ACC112 (cell line): ENCODE measurements around the gene MEF2C.
"Not testable (repeated sequence)": the region's sequence is repeated elsewhere in the genome, so short reads cannot be mapped to it uniquely, and the experiment has no call there.

Source experiments
- H2AFZ ChIP-seq: fragments of 200-600 bp; sonication (generic); one replicate; pipeline ENCODE4 v1.6.0; 2017; ENCODE audit warnings: antibody characterized with exemption, low read length; ENCODE audit not compliant: unreplicated experiment
- H3K27ac ChIP-seq: fragments of 200-600 bp; sonication (generic); 2 replicates; pipeline ENCODE4 v1.5.1; 2014; ENCODE audit warnings: low read depth, mild to moderate bottlenecking, antibody characterized with exemption, low read length, moderate library complexity
- H3K27me3 ChIP-seq: fragments of 200-600 bp; sonication (generic); 2 replicates; pipeline ENCODE4 v1.6.1; 2014; ENCODE audit warnings: mild to moderate bottlenecking, antibody characterized with exemption, low read length, moderate library complexity, mixed read lengths; ENCODE audit not compliant: insufficient read depth
- H3K36me3 ChIP-seq: fragments of 200-600 bp; sonication (generic); 2 replicates; pipeline ENCODE4 v1.6.1; 2016; ENCODE audit warnings: mild to moderate bottlenecking, antibody characterized with exemption, low read length, moderate library complexity, mixed read lengths; ENCODE audit not compliant: insufficient read depth
- H3K4me1 ChIP-seq: fragments of 200-600 bp; sonication (generic); one replicate; pipeline ENCODE4 v1.6.1; 2016; ENCODE audit warnings: low read length, mixed read lengths; ENCODE audit not compliant: insufficient read depth, unreplicated experiment, control insufficient read depth
- H3K4me3 ChIP-seq: fragments of 200-600 bp; sonication (generic); 2 replicates; pipeline ENCODE4 v1.5.1; 2014; ENCODE audit warnings: mild to moderate bottlenecking, low read depth, low read length
- H3K79me2 ChIP-seq: fragments of 200-600 bp; sonication (generic); one replicate; pipeline ENCODE4 v1.6.0; 2016; ENCODE audit warnings: low read length; ENCODE audit not compliant: control insufficient read depth, unreplicated experiment, insufficient read depth

The MEF2C gene

GRCh38 chr5:88804444-88804843 lies 78.5 kb downstream of the MEF2C start:
- Histone ChIP-seq H3K27ac (no peak overlapping the region), H2AFZ (no peak overlapping the region), H3K27me3 (no peaks in the 10 kb centered on the region), H3K79me2 (no peaks in the 10 kb centered on the region), H3K4me1 (no peaks in the 10 kb centered on the region), H3K36me3 (no peaks in the 10 kb centered on the region), H3K4me3 (no peak overlapping the region)

- Histone ChIP-seq H3K36me3 (no peaks in the 10 kb centered on the region), H3K79me2 (no peaks in the 10 kb centered on the region)
Measured at GRCh38 chr5:88803309-88803708, 79.7 kb downstream of the MEF2C start.

DNA sequence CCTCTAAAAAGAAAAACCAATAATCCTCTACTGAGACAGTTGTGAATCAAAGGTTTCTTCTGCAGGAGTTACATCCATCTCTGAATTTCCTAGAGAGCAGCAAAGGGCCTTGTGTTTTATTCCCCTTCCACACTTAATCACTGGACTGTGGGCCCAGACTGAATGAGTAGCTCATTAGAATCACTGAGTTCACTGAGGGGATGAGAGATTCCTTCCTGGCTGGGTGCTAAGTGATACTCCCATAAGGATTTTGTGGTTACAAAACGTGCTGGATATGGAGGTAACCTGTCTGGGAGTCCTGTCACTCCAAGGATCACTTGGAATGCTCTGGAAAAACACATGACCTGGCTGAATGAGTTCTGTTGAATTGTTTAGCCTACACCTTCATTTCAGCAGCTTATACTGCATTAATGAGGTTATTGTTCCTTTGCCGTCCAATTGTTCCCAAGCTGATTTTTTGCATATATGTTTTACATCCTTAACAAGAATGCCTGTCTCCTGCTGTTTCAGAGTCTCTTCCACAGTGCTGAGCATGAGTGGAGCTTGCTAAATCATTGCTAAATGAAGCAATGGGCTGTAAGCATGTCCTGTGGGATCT lies 82.9 kb downstream of the MEF2C start:
- H3K27ac ChIP-seq: no peak overlapping the region
- H3K79me2 ChIP-seq: no peaks in the 10 kb centered on the region
- no peaks in the 10 kb centered on the region for H3K36me3 ChIP-seq
- no peaks in the 10 kb centered on the region for H3K4me1 ChIP-seq
- no peak overlapping the region for H3K4me3 ChIP-seq
- no peak overlapping the region for H2AFZ ChIP-seq
- H3K27me3 ChIP-seq: no peaks in the 10 kb centered on the region

More at GRCh38 chr5:88803309-88803708, 79.7 kb downstream of the MEF2C start:
- Histone ChIP-seq H3K27me3 (no peaks in the 10 kb centered on the region), H2AFZ (no peak overlapping the region), H3K4me1 (no peaks in the 10 kb centered on the region), H3K27ac (no peak overlapping the region), H3K4me3 (no peak overlapping the region)

GRCh38 chr5:88798933-88799332 lies 84.1 kb downstream of the MEF2C start:
- H3K4me3 ChIP-seq, H3K36me3 ChIP-seq, H3K79me2 ChIP-seq, H3K4me1 ChIP-seq, H3K27me3 ChIP-seq, H2AFZ ChIP-seq, H3K27ac ChIP-seq: not testable (repeated sequence)

- H3K4me1 ChIP-seq, H2AFZ ChIP-seq, H3K36me3 ChIP-seq, H3K27ac ChIP-seq, H3K27me3 ChIP-seq, H3K4me3 ChIP-seq, H3K79me2 ChIP-seq: not testable (repeated sequence)
Measured at GRCh38 chr5:88793797-88794196, 89.2 kb downstream of the MEF2C start.

DNA sequence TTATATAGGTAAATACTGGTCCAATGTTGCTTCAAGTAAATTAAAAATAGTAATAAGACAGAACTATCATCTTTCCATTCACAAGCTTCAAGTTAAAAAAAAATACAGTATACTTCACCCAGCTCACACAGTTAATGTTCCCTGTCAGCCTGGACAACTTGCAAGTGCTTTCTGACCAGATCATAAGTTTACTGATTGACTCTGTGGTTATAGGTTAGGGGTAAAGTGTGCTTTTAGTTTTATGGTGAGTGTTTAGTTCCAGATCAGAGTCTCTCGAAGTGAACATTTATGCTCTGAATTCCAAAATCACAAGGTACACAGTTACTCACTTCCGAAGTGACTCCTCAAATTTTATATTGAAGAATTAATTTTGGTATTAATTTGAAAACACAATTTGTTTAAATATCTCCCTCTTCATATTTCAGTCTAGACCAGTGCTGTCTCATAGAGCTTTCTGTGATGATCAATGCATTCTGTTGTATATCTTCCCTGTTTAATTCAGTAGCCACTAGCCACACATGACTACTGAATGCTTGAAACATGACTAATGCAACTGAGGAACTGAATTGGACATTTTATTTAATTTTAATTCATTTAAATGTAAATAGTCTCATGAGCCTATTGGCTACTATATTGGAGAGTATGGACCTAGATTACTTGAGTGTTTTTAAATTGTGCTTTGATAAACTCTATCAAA lies 90.7 kb downstream of the MEF2C start:
- Histone ChIP-seq H3K79me2 (no peaks in the 10 kb centered on the region), H3K4me1 (no peaks in the 10 kb centered on the region), H3K4me3 (no peak overlapping the region), H3K27me3 (no peaks in the 10 kb centered on the region), H2AFZ (no peak overlapping the region), H3K36me3 (no peaks in the 10 kb centered on the region), H3K27ac (no peak overlapping the region)

DNA sequence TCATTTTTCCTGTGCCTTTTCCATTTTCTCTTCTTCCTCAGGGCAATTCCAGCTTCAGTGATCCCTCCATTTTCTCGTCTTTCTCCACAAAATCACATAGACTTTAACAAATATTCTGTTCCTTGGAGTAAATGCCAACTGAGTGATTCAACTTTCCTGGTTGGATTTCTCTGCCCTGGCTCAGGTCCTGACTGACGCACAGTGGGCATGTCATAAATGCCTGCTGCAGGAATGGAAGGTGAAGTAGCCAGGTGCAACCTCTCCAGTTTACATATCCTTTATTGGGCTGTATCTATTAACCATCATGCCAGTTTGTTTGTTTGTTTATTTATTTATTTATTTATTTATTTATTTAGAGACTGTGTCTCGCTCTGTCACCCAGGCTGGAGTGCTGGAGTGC lies 95.1 kb downstream of the MEF2C start:
- no peak overlapping the region for H3K27ac ChIP-seq
- no peaks in the 10 kb centered on the region for H3K27me3 ChIP-seq
- peaks cover 17% of the 10 kb centered on the region for H3K4me1 ChIP-seq
- no peaks in the 10 kb centered on the region for H3K79me2 ChIP-seq
- H3K4me3 ChIP-seq: no peak overlapping the region
- no peaks in the 10 kb centered on the region for H3K36me3 ChIP-seq
- H2AFZ ChIP-seq: no peak overlapping the region

DNA sequence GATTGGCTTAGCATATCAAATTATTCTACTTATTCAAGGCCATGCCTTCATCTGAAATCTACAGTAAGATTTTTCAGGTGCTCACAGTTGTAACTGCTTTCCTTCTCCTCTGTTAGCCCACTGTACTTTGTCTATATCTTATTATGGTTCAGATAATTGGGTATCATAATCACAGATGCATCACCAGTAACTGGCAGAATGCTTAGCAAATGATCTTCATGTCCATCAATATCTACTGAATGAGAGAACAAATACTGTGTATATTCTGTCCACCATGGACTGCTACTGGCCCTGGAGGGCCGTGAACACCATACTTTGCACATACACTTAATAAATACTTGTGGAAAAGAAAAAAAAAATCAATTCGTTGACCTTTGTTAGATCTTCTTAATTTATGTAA lies 96.2 kb downstream of the MEF2C start:
- Histone ChIP-seq H3K4me1 (peaks cover 17% of the 10 kb centered on the region), H3K36me3 (no peaks in the 10 kb centered on the region), H3K27ac (peak overlapping the region; percentile 99), H3K4me3 (no peak overlapping the region), H2AFZ (no peak overlapping the region), H3K27me3 (no peaks in the 10 kb centered on the region), H3K79me2 (no peaks in the 10 kb centered on the region)

DNA sequence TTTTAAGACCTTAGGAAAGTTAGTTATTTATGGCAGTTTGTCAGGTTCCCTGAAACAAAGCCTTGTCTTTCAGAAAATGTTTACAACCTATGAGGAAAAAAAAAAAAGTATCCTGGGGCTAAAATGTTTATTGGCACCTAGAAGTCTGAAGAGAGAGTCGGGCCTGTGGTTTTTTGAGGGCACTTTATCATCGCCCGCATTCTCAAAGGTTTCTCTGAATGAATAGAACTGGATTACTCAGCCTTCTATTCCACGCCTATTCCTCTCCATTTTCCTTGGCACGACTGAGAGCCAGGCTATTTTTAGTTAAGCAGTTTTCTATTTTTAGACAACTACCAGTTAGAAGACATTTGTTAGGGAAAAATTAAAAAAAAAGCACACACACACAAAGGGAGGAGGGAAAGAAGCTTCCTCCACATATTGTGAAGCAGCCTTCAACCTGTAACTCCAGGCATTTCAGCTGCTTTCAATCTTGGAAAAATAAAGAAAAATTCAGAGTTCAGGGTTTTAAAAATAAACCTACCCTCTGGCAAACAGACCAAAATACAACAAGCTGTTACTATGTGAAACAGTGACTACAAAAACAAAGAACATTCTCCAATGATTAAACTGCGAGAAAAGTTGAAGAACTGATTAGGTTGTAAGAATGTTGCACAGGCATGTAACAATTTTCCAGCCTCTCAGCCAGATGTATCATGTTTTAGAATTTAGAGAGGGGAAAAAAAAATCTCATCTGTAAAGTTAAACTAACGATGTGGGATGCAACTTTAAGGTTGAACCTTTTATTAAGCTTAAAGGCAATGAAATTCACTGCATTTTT lies 97.0 kb downstream of the MEF2C start:
- Histone ChIP-seq H3K27ac (peak overlapping the region; percentile 99), H3K27me3 (no peaks in the 10 kb centered on the region), H2AFZ (peak overlapping the region; percentile 53), H3K4me1 (peaks cover 17% of the 10 kb centered on the region), H3K36me3 (no peaks in the 10 kb centered on the region), H3K4me3 (peak overlapping the region; percentile 65), H3K79me2 (no peaks in the 10 kb centered on the region)

- Histone ChIP-seq H3K27ac (no peak overlapping the region), H3K27me3 (no peaks in the 10 kb centered on the region), H3K79me2 (no peaks in the 10 kb centered on the region), H3K4me3 (no peak overlapping the region), H3K4me1 (peaks cover 17% of the 10 kb centered on the region), H2AFZ (no peak overlapping the region), H3K36me3 (no peaks in the 10 kb centered on the region)
Measured at GRCh38 chr5:88782571-88782970, 100.4 kb downstream of the MEF2C start.

DNA sequence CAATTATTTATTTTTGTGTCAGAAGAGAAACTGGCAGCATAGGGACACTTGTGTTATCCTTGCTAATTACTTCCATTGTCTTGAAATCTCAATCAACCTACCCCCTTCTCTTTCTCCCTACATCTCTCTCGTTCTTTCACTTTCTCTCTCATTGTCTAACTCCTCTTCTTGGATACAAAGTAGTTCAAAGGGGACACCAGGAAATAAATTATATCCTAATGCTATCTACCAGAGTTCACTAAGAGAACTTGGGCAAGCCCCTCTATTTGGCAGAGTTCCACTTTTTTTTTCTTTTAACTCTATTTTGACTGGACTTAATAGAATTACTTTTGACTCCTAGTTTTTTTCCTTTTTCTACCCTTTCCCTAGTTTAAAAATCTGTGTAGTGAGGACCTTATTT lies 102.2 kb downstream of the MEF2C start:
- Histone ChIP-seq H3K79me2 (no peaks in the 10 kb centered on the region), H3K4me1 (peaks cover 7% of the 10 kb centered on the region), H3K27me3 (no peaks in the 10 kb centered on the region), H3K4me3 (no peak overlapping the region), H3K36me3 (no peaks in the 10 kb centered on the region), H3K27ac (no peak overlapping the region), H2AFZ (no peak overlapping the region)
